Endometrium (tissue), 2 donors: ENCODE data around the gene MAN2B2.

Experiments
- FAIRE-seq: peaks from 2 replicates; lab custom pipeline; 2012; peaks lifted over from hg19 to GRCh38; lab: Jason Lieb, UNC
- donor health status: control.
- donor health status: control.

The MAN2B2 gene

DNA sequence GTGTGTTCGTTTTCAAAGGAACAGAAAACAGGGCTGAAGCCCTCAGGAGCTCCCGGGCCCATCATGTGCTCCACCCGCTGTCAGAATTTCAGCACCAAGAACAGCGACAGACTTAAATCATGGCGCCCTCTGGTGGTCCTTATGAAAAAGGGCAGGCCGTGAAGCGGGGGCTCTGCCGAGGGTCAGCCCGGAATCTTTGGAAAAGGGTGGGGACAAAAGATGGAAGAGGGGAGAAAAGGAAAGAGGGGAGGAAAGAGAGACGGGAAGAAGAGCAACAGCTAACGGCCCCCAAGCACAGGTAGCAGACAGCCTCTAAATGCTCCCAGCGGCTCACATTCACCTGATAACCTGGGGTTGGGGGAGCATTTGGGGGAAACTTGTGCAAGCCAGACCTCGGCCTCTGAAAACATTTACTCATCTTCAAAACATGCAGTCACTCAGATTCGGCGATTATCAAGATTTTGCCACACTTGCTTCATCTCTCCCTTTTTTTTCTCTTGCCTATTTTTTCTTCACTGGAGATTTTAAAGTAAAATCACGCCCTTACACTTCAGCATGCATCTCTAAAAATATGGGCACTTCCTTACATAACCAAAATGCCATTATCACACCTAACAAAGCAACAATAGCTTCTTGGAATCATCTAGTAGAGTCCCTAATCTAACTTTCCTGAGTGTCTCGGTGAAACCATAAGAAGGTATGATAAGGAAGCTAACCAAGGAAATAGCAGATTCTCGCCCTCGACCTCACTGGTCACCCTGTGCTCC is 28.1 kb upstream of the MAN2B2 start:
- no peak for FAIRE-seq

- no peak for FAIRE-seq
These were observed 26.6 kb upstream of the MAN2B2 start for GRCh38 chr4:6548201-6548881.

- FAIRE-seq, result no peak
These were observed 26.1 kb upstream of the MAN2B2 start for GRCh38 chr4:6548882-6549230.

DNA sequence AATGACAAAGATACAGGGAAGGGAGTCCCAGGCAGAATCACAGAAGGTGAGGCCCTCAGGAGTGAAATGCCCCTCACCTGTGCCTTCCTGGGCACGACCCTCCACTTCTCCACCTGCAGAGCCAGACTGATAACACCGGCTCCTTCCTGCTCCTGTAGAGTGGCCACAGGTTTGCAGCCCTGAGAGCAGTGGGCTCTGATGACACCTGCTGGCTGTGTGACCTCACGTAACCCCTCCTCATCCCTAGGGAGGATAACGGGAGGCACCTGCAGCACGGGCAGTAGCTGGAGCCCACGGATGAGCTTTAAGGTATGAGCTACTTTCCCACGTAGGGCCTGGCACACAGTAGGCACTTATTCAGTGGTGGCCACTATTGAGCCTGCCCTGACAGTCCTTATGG is 25.5 kb upstream of the MAN2B2 start:
- FAIRE-seq, result no peak

GRCh38 chr4:6549890-6550620 is 24.9 kb upstream of the MAN2B2 start:
- no peak for FAIRE-seq

DNA sequence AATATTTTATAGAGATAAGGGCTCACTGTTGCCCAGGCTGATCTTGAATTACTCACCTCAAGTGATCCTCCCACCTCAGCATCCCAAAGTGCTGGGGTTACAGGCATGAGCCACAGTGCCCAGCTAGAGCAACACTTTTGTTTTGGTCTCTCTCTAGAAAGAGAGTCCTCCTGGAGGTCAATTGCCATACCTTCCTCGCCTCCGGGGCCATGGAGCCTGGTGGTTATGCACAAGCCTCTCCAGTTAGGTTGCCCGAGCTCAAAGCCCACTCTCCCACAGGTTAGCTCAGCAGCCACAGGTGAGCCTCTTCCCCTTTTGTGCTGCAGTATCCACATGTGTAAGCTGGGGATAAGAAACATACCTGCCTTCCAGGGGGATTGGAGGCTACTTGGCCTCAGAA is 24.2 kb upstream of the MAN2B2 start:
- no peak for FAIRE-seq

GRCh38 chr4:6551660-6552059 is 23.3 kb upstream of the MAN2B2 start:
- FAIRE-seq, result no peak

DNA sequence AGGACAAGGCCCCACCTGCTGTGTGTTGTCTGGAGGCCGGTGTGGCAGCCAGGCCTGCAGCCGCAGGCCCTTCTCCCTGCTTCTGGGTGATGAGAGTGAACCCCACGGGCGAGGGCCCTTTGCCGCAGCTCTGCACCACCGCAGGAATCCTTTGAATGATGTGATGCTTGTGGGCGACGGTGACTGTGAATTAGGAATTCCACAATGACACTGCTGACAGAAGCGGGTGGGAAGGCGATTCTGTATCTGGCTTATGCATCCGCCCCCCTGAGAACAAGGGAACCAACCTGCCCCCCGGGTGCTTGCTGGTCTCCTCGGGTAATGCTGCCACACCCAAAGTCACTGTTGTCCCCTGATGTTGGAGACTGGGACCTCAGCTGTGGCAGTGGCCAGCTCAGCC is 19.5 kb upstream of the MAN2B2 start:
- no peak for FAIRE-seq

DNA sequence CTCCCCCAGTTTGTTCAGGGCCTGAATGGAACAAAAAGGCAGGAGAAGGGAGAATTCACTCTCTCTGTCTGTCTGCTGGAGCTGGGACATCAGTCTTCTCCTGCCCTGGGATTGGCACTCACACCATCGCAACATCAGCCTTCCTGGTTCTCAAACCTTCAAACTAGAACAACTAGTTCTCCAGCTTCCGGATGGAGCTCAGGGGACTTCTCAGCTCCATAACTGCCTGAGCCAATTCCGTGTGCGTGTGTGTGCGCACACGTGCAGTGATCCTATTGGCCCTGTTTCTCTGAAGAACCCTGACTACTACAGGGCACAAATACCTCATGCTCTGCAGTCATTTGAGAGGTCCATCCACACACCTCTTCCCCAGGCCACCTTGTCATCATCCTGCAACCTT is 18.7 kb upstream of the MAN2B2 start:
- no peak for FAIRE-seq

- FAIRE-seq, result no peak
These were observed 17.8 kb upstream of the MAN2B2 start for GRCh38 chr4:6557185-6557584.

DNA sequence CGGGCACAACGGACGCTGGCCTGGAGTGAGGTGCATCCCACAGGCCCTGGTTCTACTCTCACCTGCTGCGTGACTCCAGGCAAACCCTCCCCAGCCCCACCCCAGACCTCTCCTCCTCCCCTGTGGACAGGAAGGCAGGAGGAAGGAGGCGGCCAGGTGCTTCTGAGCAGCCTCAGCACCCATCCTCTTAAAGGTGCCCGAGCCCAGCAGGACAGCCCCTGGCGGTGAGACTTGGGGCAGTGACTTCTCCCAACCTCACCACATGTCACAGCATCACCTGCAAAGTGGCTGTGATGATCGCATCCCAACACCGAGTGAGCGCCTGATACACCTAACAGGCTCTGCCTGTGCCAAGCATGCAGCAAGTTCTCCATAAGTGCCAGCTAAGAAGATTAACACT is 17.1 kb upstream of the MAN2B2 start:
- no peak for FAIRE-seq

DNA sequence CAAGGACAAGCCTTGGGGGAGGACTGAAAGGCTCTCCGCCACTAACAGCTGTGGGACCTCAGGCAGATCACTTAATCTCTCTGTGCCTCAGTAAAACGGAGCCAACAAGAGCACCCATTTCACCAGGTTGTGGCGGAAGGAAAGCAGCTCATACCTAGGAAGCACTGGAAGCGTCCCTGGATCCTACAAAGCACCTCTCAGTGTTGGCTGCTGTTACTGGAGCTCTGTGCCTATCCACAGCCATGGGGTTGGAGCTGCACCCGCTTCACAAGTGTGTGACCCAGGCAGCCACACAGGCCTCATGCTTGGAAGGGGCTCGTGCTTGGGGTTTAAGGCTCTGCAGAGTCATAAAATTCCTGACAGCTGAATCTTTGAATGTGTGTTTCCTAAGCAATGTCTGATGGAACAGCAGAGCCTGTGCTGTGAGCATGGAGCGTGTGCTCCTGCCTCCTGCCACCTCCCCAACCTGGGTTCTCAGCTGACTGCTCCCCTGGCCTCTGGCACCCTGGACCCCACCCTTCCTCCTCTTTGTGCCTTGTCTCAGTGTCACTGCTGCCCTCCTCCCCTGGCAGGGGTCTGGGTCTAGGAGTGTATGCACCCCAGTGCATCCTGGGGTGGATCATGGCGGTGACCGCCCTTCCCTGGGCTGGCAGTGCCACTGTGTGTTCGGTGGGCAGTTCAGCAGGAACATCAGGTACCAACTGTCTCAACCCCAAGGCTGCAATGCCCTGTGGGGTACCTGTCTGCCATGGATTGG is 14.4 kb upstream of the MAN2B2 start:
- FAIRE-seq, result no peak

DNA sequence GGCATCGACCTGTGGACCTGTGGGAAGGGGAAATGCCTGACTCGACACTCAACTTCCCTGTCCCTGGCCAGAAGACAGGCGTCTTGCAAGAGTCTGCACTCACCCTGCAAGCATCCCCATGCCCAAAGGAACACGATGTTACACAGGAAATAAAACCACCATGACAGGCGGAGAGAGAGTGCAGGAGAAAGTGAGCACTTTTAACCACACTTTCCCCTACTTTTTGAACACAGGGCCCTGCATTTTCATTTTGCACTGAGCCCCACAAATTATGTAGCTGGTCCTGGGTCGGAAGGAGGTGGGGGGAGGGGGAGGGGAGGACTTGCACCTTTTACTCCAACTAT is 13.8 kb upstream of the MAN2B2 start:
- FAIRE-seq, result no peak

GRCh38 chr4:6561706-6562371 is 13.2 kb upstream of the MAN2B2 start:
- no peak for FAIRE-seq

DNA sequence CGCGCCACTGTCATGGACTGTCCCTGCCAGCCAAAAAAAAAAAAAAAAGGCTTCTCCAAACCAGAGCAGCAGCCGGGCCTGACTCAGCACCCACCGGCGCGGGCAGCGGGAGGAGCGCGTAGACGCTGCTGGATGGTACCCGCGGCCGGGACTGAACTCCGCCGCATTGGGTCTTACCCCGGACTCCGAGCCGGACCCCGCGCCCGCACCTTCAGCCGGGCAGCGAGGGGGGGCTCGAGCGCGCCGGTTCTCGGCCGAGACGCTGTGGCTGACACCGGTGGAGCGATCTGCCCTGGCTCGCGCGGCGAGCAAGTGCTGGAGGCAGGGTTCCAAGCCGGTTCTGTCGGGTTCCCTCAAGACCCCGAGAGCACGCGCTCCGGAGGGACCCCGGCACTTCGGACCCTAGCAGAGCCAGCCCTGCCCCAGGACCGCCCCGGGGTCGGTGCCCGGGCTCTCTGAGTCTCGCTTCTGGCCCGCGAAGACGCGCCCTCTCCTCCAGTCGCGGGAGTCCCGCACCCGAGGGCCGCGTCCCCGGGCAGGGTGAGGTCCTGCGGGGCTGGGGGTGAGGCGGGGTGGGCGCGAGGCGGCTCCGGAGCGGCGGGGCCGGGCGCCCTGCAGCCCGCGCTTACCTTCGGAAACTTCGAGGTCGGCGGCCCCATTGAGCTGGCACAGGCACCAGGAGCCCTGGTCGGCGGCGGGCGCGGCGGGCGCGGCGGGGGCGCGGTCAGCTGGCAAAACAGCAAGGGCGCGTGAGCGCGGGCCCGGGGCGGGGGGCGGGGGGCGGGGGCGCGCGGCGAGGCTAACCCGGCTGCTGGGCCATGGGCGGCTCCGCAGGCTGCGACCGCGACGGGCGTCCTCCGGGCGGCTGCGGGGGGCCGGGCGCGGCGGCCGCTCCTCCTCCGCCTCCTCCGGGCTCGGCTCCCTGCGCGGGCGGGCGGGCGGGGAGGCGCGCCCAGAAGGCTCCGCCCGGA is 11.8 kb upstream of the MAN2B2 start:
- FAIRE-seq, result no peak

DNA sequence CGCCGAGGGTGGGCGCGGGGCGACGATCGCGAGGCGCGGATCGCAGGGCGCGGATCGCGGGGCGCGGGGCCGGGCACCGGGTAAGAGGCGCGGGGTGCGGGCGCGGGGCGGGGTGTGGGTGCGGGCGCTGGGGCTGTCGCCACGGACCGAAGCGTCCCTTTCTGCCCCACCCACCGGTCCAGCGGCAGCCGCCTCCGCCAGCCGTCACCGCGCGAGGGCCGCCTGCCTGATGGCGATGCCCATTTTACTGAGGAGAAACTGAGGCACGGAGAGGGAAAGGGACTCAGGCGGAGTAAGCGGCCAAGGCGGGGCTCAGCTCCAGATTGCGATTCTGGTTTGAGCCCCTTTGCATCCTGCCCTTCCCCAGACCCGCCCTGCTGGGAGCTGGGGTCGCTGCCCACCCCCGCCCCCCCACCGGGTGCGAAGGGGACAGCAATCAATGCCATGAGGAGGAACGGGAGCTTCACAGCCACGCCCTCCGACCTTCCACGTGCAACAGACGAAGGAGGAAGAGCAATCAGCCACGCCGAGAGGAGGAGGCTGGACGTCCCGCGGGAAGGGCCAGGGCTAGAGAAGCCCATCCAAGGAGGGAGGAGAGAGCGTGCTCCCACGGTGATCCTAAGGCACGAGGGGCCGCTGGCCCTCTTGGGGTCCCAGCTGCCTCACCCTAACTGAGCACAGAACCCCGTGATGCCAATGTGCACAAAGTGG is 10.9 kb upstream of the MAN2B2 start:
- FAIRE-seq, result no peak

GRCh38 chr4:6565691-6566390 is 9.1 kb upstream of the MAN2B2 start:
- FAIRE-seq, result no peak

- no peak for FAIRE-seq
These were observed 8.4 kb upstream of the MAN2B2 start for GRCh38 chr4:6566391-6567190.

DNA sequence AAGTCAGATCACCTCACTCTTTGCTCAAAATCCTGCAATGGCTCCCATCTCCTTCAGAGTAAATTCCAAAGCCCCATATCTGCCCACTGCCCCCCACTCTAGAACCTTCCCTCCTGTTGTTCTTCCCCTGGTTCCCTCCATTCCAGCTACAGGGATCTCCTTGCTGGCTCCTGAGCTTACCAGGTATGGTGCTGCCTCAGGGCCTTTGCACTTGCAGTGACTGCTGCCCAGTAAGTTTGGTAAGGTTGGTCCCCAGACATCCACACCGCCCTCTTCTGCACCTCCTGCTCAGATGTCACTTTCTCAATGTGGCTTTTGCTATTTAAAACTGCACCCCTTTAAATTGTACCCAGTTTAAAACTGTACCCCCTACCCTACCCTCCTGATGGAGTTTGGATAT is 7.8 kb upstream of the MAN2B2 start:
- FAIRE-seq, result no peak
